GM12878 (cell line): ENCODE measurements around the gene COG7. TPM values are rescaled to one million over a fixed set of nuclear protein-coding genes. Genes with fewer than 3 reads are reported as not detected.

Experiments
- ATAC-seq: fragments of 200-7000 bp; cut with Tn5 transposase; 3 replicates; pipeline ENCODE4 v1.9.1; 2020; ENCODE audit warnings: mild to moderate bottlenecking, moderate library complexity
- BruUV-seq: library from RNA; stranded (reverse); fragments of 400-500 nt; replicated peaks from 2 replicates; lab custom pipeline; 2021; lab: Mats Ljungman, UMichigan
- CTCF ChIA-PET: fragments of 300-600 bp; sonication (Branson Sonifier 250); formaldehyde crosslinking; extraction: SDS; loops from one replicate; lab custom pipeline; 2021; ENCODE audit warnings: inconsistent platforms; lab: Yijun Ruan, JAX
- POLR2A ChIA-PET: fragments of 350-600 bp; formaldehyde crosslinking; extraction: SDS; loops from one replicate; lab custom pipeline; 2021; ENCODE audit warnings: inconsistent platforms; lab: Charles Lee
- RAD21 ChIA-PET: fragments of 300-600 bp; sonication (Branson Sonifier 250); formaldehyde crosslinking; loops from one replicate; lab custom pipeline; 2023; ENCODE audit warnings: antibody characterized with exemption; ENCODE audit not compliant: unreplicated experiment; lab: Charles Lee
- SMC1A ChIA-PET: fragments of 300-600 bp; sonication (Branson Sonifier 250); formaldehyde crosslinking; loops from one replicate; lab custom pipeline; 2023; ENCODE audit not compliant: unreplicated experiment, uncharacterized antibody; lab: Charles Lee
- DNase-seq: peaks from one replicate; pipeline ENCODE4 v3.0.0-alpha.2; 2011; ENCODE audit warnings: low read depth, low spot score
- FAIRE-seq: peaks from 3 replicates; lab custom pipeline; 2011; peaks lifted over from hg19 to GRCh38; lab: Jason Lieb, UNC
- H2AFZ ChIP-seq: 2 replicates; pipeline ENCODE4 v1.6.0; 2011; ENCODE audit warnings: low read depth, low read length, control low read depth; ENCODE audit not compliant: control insufficient read depth
- H3K27ac ChIP-seq: 2 replicates; pipeline ENCODE4 v1.5.1; 2011; ENCODE audit warnings: control low read depth; ENCODE audit not compliant: control insufficient read depth, insufficient read depth
- H3K27me3 ChIP-seq, 2 experiments: replicated peaks in 1 of 2; 2 replicates each; pipeline versions ENCODE4 v1.6.0 to v1.6.1; 2011; ENCODE audit warnings: low read length in 1 of 2; ENCODE audit not compliant: control insufficient read depth in 2 of 2, insufficient read depth in 2 of 2
- H3K36me3 ChIP-seq, 2 experiments: 2 replicates each; pipeline ENCODE4 v1.5.1; 2011; ENCODE audit warnings: low read length in 1 of 2; ENCODE audit not compliant: control insufficient read depth in 2 of 2, insufficient read depth in 2 of 2
- H3K4me1 ChIP-seq: 2 replicates; pipeline ENCODE4 v1.6.1; 2011; ENCODE audit warnings: mild to moderate bottlenecking, low read length, moderate library complexity, mixed read lengths; ENCODE audit not compliant: control insufficient read depth, insufficient read depth
- H3K4me2 ChIP-seq: 2 replicates; pipeline ENCODE4 v1.6.0; 2011; ENCODE audit warnings: control low read depth; ENCODE audit not compliant: control insufficient read depth, insufficient read depth
- H3K4me3 ChIP-seq: fragments of 200-600 bp; sonication (generic); 2 replicates; pipeline ENCODE4 v1.5.1; 2016
- H3K79me2 ChIP-seq: 2 replicates; pipeline ENCODE4 v1.6.0; 2011; ENCODE audit warnings: low read length; ENCODE audit not compliant: control insufficient read depth, insufficient read depth
- H3K9ac ChIP-seq: 2 replicates; pipeline ENCODE4 v1.8.0; 2011; ENCODE audit warnings: low read length, control low read depth, mixed read lengths; ENCODE audit not compliant: control insufficient read depth, insufficient read depth
- H3K9me3 ChIP-seq: replicated peaks from 3 replicates; pipeline ENCODE4 v1.5.1; 2011; ENCODE audit warnings: mild to moderate bottlenecking, low read length; ENCODE audit not compliant: control insufficient read depth, insufficient read depth
- H4K20me1 ChIP-seq: 2 replicates; pipeline ENCODE4 v1.6.0; 2011; ENCODE audit not compliant: control insufficient read depth, insufficient read depth
- ASH2L ChIP-seq: fragments of 300-600, 200-600 bp; sonication (generic); IDR thresholded peaks from 2 replicates; pipeline ENCODE4 v1.6.1; 2017; ENCODE audit warnings: low read depth, mild to moderate bottlenecking, borderline replicate concordance
- EGR1 ChIP-seq, 2 experiments: IDR thresholded peaks; 1 replicate in 1 of 2; 2 replicates in 1 of 2; pipeline ENCODE4 v1.6.1; 2011 to 2012; ENCODE audit warnings: low read depth in 2 of 2, low read length in 2 of 2, borderline replicate concordance in 1 of 2, mild to moderate bottlenecking in 1 of 2, moderate library complexity in 1 of 2
- FOXM1 ChIP-seq: IDR thresholded peaks from 2 replicates; pipeline ENCODE4 v1.6.1; 2012; ENCODE audit warnings: low read depth, mild to moderate bottlenecking, inconsistent platforms, low read length, moderate library complexity
- IKZF1 ChIP-seq: fragments of 450-650 bp; conservative IDR thresholded peaks from 2 replicates; pipeline ENCODE4 v1.6.1; 2017; ENCODE audit warnings: antibody characterized with exemption, mild to moderate bottlenecking
- MYB ChIP-seq: fragments of 150-350 bp; IDR thresholded peaks from 2 replicates; pipeline ENCODE4 v1.6.1; 2014; ENCODE audit warnings: mild to moderate bottlenecking, low read depth, low read length, borderline replicate concordance
- NFXL1 ChIP-seq: fragments of 450-650 bp; IDR thresholded peaks from 2 replicates; pipeline ENCODE4 v1.6.1; 2017; ENCODE audit warnings: antibody characterized with exemption, mild to moderate bottlenecking, borderline replicate concordance
- RAD51 ChIP-seq: fragments of 450-650 bp; IDR thresholded peaks from 2 replicates; pipeline ENCODE4 v1.6.1; 2016; ENCODE audit warnings: moderate library complexity, mild to moderate bottlenecking, inconsistent platforms
- SUPT20H ChIP-seq: IDR thresholded peaks from 2 replicates; pipeline ENCODE4 v1.6.1; 2011; ENCODE audit warnings: low read depth, mild to moderate bottlenecking, low read length, moderate library complexity, borderline replicate concordance; ENCODE audit not compliant: control insufficient read depth
- WRNIP1 ChIP-seq: IDR thresholded peaks from 2 replicates; pipeline ENCODE4 v1.6.1; 2011; ENCODE audit warnings: low read depth, low read length, improper control_type of control experiment, borderline replicate concordance
- ZNF217 ChIP-seq: fragments of 450-650 bp; IDR thresholded peaks from 2 replicates; pipeline ENCODE4 v1.6.1; 2017; ENCODE audit warnings: antibody characterized with exemption, mild to moderate bottlenecking
- WGBS: methylation state at CpG from one replicate; pipeline ENCODE4 v1.1.6; 2016; ENCODE audit warnings: low lambda C conversion rate; ENCODE audit not compliant: insufficient replicate concordance, insufficient coverage; ENCODE audit errors: missing lambda C conversion rate; 5-methylcytosine and 5-hydroxymethylcytosine counted together
- in situ Hi-C: fragments of 300-500 bp; cut with MboI; formaldehyde crosslinking; loops from 9 replicates; pipeline ENCODE4 v1.14.3; 2018; ENCODE audit warnings: mixed read lengths
- intact Hi-C: fragments of 100-400 bp; cut with micrococcal nuclease; formaldehyde crosslinking; loops from one replicate; pipeline ENCODE4 v1.14.2; 2022; ENCODE audit not compliant: unreplicated experiment
- polyA plus RNA-seq, 11 experiments: library from polyadenylated mRNA; depleted of rRNA in 4 of 11; unstranded in 6 of 11; stranded (reverse) in 5 of 11; fragments of >200 nt; fragmentation: Nextera tagmentation in 4 of 11; fragmentation: Illumina TruSeq in 1 of 11; extraction: Ambion mirVana in 4 of 11; extraction: Trizol in 1 of 11; gene quantifications; 1 replicate in 1 of 11; 2 replicates in 10 of 11; pipeline versions ENCODE4 v1.2.1 to v1.2.3, GENCODE V29; 2011 to 2016; ENCODE audit warnings: inconsistent platforms in 2 of 11, missing spikeins in 2 of 11, low read depth in 1 of 11
- total RNA-seq, 4 experiments: library from RNA; depleted of rRNA in 3 of 4; stranded (reverse); fragments of >200 nt in 3 of 4; fragmentation: Illumina TruSeq in 1 of 4; extraction: Trizol in 1 of 4; gene quantifications; 2 replicates each; pipeline versions ENCODE4 v1.2.1 to v1.2.3, GENCODE V29; 2013 to 2021
- TF ChIP-seq, protein P1 (sequence below): fragments of 450-650 bp; formaldehyde crosslinking; IDR thresholded peaks from 2 replicates; pipeline ENCODE4 v1.4.0; 2020; ENCODE audit warnings: mild to moderate bottlenecking, moderate library complexity

COG7 gene
- total and polyA plus RNA-seq, 10 of the 15 experiments (the other 5 are each of a cell fraction or from before 2014, with no cell fraction given), result 2.9 to 24.0 (median 10.0) TPM

DNA sequence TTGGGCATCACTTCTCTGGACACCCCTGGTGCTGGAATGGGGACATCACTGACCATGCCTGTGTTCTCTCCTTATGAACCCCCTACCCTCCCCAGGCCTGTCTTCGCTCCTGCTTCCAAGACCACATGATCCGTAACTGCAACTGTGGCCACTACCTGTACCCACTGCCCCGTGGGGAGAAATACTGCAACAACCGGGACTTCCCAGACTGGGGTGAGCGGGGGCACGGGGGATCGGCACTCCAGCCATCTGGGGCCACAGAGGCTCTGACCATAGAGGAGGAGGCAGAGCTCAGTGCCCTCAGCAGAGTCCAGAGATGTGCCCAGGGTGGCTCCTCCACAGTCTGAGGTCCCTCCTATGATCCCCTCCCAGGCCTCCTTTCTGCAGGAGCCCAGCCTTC lies 77.3 kb downstream of the COG7 start (continued):
- no peak for TF ChIP-seq MYB
- no peak for TF ChIP-seq EGR1 (IDR thresholded peaks at IDR 0.05; ENCODE audit: borderline replicate concordance in 1 of 2, low read depth in 2 of 2, low read length in 2 of 2)
- TF ChIP-seq RAD51, result no peak
- TF ChIP-seq, protein P1, sequence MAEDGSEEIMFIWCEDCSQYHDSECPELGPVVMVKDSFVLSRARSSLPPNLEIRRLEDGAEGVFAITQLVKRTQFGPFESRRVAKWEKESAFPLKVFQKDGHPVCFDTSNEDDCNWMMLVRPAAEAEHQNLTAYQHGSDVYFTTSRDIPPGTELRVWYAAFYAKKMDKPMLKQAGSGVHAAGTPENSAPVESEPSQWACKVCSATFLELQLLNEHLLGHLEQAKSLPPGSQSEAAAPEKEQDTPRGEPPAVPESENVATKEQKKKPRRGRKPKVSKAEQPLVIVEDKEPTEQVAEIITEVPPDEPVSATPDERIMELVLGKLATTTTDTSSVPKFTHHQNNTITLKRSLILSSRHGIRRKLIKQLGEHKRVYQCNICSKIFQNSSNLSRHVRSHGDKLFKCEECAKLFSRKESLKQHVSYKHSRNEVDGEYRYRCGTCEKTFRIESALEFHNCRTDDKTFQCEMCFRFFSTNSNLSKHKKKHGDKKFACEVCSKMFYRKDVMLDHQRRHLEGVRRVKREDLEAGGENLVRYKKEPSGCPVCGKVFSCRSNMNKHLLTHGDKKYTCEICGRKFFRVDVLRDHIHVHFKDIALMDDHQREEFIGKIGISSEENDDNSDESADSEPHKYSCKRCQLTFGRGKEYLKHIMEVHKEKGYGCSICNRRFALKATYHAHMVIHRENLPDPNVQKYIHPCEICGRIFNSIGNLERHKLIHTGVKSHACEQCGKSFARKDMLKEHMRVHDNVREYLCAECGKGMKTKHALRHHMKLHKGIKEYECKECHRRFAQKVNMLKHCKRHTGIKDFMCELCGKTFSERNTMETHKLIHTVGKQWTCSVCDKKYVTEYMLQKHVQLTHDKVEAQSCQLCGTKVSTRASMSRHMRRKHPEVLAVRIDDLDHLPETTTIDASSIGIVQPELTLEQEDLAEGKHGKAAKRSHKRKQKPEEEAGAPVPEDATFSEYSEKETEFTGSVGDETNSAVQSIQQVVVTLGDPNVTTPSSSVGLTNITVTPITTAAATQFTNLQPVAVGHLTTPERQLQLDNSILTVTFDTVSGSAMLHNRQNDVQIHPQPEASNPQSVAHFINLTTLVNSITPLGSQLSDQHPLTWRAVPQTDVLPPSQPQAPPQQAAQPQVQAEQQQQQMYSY (CRISPR knock-in tag), result no peak
- no peak for TF ChIP-seq NFXL1
- TF ChIP-seq, all 136 proteins: peak for 0

DNA sequence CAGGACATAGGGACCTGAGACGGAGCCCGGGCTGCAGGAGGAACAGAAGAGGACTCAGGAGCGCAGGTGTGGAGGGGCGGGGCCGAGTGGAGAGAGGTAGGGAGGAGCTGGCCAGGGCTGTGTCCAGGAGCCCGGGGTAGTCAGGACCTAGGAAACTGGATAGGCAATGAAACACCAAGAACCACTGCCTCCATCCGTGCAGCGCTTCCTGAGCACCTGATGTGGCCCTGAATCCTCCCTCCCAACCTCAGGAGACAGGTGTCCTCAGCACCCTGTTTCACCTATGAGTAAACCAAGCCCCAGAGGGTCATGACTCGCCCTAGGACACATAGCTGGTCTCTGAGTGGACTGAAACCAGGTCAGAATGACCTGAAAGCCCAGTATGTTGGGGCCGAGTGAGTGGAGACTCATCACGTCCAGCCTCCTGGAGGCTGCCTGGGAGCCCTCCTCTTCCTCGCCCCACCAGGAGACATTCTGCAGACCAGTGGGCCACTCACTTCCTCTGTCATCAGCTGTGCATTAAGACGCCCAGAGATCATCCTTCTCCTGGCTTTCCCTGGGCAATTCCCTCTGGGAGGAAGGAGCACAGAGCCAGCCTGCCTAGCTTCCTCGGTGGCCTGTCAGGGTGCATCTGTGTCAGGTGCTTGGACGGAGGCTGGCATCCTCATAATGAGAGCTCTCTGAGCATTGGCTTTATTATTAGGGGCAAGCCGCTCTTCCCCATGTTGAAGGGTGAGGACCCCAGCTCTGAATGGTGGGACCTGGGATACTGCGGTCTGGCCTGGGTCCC lies 78.1 kb downstream of the COG7 start:
- WGBS, result 50% methylated on average over 17 of the region's 17 CpGs
- Histone ChIP-seq H3K9me3 (no peaks in the 10 kb centered on the region), H3K4me1 (no peaks in the 10 kb centered on the region), H3K36me3 (no peaks in the 10 kb centered on the region), H3K27ac (no peak overlapping the region), H2AFZ (no peak overlapping the region), H3K4me3 (no peak overlapping the region), H3K4me2 (no peak overlapping the region), H4K20me1 (no peaks in the 10 kb centered on the region), H3K27me3 (no peaks in the 10 kb centered on the region; a peak in 1 of 4 replicates), H3K79me2 (no peaks in the 10 kb centered on the region), H3K9ac (no peak overlapping the region)
- CTCF ChIA-PET, result interaction anchor here (0.9 to 2.5 kb wide), 2 partner anchors 8 to 59 kb away, joined by 3 to 8 read pairs; no protein-coding TSS in a partner anchor
- intact Hi-C loops (no loop called here), in situ Hi-C loops (no loop called here)
- RAD21 ChIA-PET, result interaction anchor here (1.1 to 1.3 kb wide), 2 partner anchors 9 to 37 kb away, joined by 3 to 4 read pairs; no protein-coding TSS in a partner anchor
- no peak for FAIRE-seq
- SMC1A ChIA-PET, result interaction anchor here (1.3 kb wide), 1 partner anchor 8 kb away, joined by 6 read pairs; no protein-coding TSS in a partner anchor
- POLR2A ChIA-PET, result interaction anchor here (0.6 to 1.3 kb wide), 3 partner anchors 38 to 1812 kb away, joined by 3 read pairs; no protein-coding TSS in a partner anchor
- no TSS peak for BruUV-seq
- peak; percentile 9; the same call in 2 of the 3 replicates for ATAC-seq
- no peak for DNase-seq
- TF ChIP-seq ASH2L (no peak), FOXM1 (no peak), IKZF1 (no peak), WRNIP1 (no peak), SUPT20H (no peak), ZNF217 (no peak)
- TF ChIP-seq, protein P1 (CRISPR knock-in tag), result no peak
